GM19397 (cell line): ENCODE measurements around the gene DAB1.

Experiments used
- ATAC-seq: cut with Tn5 transposase; IDR thresholded peaks from one replicate; pipeline ENCODE4 v1.9.1; 2021; ENCODE audit warnings: mild to moderate bottlenecking, moderate library complexity; ENCODE audit not compliant: unreplicated experiment

The DAB1 gene

GRCh38 chr1:57131701-57132394, 292.0 kb downstream of the DAB1 start:
- no peak for ATAC-seq

- no peak for ATAC-seq
Observed at GRCh38 chr1:57131257-57131656, 292.6 kb downstream of the DAB1 start.

DNA sequence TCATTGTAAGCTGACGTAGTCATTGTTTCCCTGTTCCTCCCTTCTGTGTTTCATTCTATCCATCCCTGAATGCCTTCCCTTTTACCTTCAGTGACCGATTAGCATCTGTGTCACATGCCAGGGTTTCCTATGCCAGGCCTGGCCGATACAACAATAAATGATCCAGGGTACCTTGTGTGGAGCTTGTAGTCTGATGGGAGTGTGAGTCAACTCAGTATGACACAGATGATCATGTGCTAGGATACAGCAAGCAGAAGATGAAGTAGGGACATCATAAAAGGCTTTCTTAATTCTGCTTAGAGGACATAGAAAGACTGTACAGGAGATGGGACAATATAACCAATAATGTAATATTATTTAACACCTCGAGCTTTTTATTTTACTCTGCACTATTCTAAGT, 294.0 kb downstream of the DAB1 start:
- ATAC-seq, result no peak

DNA sequence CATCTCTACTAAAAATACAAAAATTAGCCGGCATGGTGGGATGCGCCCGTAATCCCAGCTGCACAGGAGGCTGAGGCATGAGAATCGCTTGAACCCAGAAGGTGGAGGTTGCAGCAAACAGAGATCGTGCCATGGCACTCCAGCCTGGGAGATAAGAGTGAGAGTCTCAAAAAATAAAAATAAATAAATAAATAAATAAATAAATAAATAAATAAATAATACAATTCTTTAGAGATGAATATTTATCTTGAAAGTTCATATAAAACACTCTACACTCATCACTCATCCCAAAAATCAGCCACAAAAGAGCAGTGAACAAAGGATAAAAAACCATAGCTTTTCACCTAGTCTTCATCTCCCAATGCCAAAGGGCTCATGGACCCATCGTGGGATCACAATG, 295.9 kb downstream of the DAB1 start:
- ATAC-seq, result no peak

- ATAC-seq, result no peak
Observed at GRCh38 chr1:57124768-57125446, 299.0 kb downstream of the DAB1 start.

GRCh38 chr1:57124170-57124569, 299.7 kb downstream of the DAB1 start:
- ATAC-seq, result no peak

- no peak for ATAC-seq
Observed at GRCh38 chr1:57122031-57122430, 301.8 kb downstream of the DAB1 start.

DNA sequence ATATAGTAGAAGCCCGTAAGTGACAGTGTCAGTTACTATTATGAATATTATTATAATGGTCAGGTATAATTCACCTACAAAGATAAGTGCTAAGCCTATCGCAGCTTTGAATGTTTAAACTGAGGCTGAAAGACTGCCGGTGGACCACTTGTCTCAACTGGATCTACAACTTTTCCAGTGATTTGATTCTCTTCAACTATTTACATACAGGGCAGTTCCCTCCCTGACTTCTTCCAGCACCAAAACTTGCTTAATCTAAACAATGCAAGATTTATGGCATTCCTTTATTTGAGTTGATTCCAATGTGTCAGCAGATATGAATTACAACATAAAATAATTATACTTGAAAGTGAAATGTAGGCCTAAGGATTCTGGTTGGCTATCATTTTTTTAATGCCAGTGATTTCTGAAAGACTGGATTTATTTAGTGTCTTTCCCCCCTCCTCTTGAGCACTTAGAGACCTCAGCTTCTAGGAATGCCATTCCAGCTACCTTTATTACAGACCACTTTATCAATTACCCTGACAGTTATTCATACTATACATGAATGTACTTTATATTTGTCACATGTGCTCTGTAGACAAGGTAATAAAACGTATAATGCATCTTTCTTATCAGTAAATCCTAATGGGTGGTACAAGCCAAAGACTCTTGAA, 304.8 kb downstream of the DAB1 start:
- ATAC-seq, result no peak

GRCh38 chr1:57117753-57118152, 306.1 kb downstream of the DAB1 start:
- no peak for ATAC-seq

GRCh38 chr1:57116871-57117270, 307.0 kb downstream of the DAB1 start:
- ATAC-seq, result no peak

DNA sequence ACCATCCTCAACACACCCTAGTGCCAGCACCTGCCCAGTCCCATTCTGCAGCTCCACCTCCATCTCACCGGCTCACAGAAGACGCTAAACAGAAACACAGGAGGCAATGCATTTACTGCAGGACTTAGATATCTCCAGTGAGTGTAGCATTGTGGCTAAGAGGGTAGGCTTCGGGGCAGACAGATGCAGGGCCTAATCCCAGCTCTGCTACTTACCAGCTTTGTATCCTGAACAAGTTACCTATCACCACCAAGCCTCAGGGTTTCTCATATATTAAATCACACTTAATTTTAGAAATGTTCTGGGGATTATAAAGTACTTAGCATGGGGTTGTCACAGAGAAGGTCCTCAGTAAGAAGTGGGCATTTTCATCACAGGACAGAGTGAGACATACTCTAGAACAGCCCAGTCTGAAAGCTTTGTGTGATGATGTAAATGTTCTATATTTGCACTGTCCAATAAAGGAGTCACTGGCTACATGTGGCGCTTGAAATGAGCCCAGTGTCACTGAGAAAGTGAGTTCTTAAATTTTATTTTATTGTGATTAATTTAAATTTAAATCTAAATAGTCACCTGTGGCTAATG, 308.7 kb downstream of the DAB1 start:
- no peak for ATAC-seq

GRCh38 chr1:57112148-57112547, 311.7 kb downstream of the DAB1 start:
- no peak for ATAC-seq

- ATAC-seq, result no peak
Observed at GRCh38 chr1:57111175-57111574, 312.7 kb downstream of the DAB1 start.

GRCh38 chr1:57109883-57110282, 314.0 kb downstream of the DAB1 start:
- no peak for ATAC-seq

DNA sequence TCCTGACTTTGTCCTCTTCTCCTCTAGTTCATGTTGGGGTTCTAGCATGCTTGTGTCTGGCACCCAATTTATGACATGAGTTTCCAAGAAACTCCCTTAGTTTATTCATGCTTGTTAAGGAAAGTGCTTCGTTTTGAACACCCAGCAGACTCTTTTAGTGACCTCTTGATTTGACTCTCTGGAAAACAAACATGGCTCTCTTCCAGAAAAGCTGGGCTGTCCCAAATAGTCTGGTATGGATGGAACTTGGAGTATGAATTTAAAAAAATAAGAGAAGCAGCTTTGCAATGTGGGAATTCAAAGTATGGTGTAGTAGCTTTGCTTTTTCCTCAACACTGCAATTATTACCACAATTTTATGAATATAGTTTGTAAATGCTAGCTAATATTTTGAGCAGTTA, 314.6 kb downstream of the DAB1 start:
- no peak for ATAC-seq

- no peak for ATAC-seq
Observed at GRCh38 chr1:57106296-57106695, 317.6 kb downstream of the DAB1 start.

- ATAC-seq, result no peak
Observed at GRCh38 chr1:57102561-57103326, 321.1 kb downstream of the DAB1 start.

GRCh38 chr1:57101209-57101608, 322.7 kb downstream of the DAB1 start:
- no peak for ATAC-seq

DNA sequence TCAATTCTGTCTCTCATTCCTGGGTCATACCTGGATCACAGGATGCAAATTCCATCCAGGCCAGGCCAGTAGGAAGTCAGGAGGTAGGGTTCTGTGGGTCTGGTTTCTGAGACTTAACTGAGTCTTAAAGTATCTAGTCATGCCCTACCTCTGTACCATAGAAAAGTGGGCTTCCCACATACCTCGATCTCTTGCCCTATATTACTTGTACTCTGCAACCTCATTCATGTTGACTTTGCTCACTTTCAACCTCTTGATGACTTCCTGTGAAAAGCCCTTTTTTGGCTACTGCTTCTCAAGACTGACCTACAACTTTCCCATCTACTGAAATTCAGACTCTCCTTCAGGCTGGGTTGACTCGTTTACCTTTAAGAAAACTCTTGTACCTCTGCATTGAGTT, 329.1 kb downstream of the DAB1 start:
- no peak for ATAC-seq

- no peak for ATAC-seq
Observed at GRCh38 chr1:57093122-57093521, 330.7 kb downstream of the DAB1 start.

- no peak for ATAC-seq
Observed at GRCh38 chr1:57091642-57092041, 332.2 kb downstream of the DAB1 start.
